ENCODE data around the gene ERCC3. TPM values are rescaled to one million over a fixed set of nuclear protein-coding genes. Genes with fewer than 3 reads are reported as not detected.
"Not testable (repeated sequence)": the region's sequence is repeated elsewhere in the genome, so short reads cannot be mapped to it uniquely, and the experiment has no call there.

Gene ERCC3
- total RNA-seq, 1 experiment from 2014 or later, result 38.9 TPM

- peak; percentile 24 for DNase-seq (ENCODE audit: low read depth)
These were observed 67.3 kb downstream of the ERCC3 start for GRCh38 chr2:127226520-127227263.

- no peak for DNase-seq (ENCODE audit: low read depth)
These were observed 67.8 kb downstream of the ERCC3 start for GRCh38 chr2:127226132-127226519.

- peak; percentile 53 for DNase-seq (ENCODE audit: low read depth)
These were observed 68.6 kb downstream of the ERCC3 start for GRCh38 chr2:127225186-127225960.

- DNase-seq (ENCODE audit: low read depth), result not testable (repeated sequence)
These were observed 69.8 kb downstream of the ERCC3 start for GRCh38 chr2:127224135-127224534.

GRCh38 chr2:127220768-127221527 is 73.0 kb downstream of the ERCC3 start:
- DNase-seq (ENCODE audit: low read depth), result no peak

GRCh38 chr2:127220102-127220767 is 73.7 kb downstream of the ERCC3 start, which contains the start of gene CYP27C1:
CYP27C1 (minus strand) TSS chr2:127220299; CDS start chr2:127220270, 29 bp downstream.
- DNase-seq (ENCODE audit: low read depth), result no peak

- no peak for DNase-seq (ENCODE audit: low read depth)
These were observed 74.5 kb downstream of the ERCC3 start for GRCh38 chr2:127219171-127220070.

GRCh38 chr2:127218812-127219170 is 75.2 kb downstream of the ERCC3 start:
- no peak for DNase-seq (ENCODE audit: low read depth)

- peak; percentile 49 for DNase-seq (ENCODE audit: low read depth)
These were observed 76.2 kb downstream of the ERCC3 start for GRCh38 chr2:127217470-127218325.

- no peak for DNase-seq (ENCODE audit: low read depth)
These were observed 77.4 kb downstream of the ERCC3 start for GRCh38 chr2:127216593-127216992.

- no peak for DNase-seq (ENCODE audit: low read depth)
These were observed 77.8 kb downstream of the ERCC3 start for GRCh38 chr2:127216095-127216494.

GRCh38 chr2:127214201-127214600 is 79.7 kb downstream of the ERCC3 start:
- not testable (repeated sequence) for DNase-seq (ENCODE audit: low read depth)

- peak; percentile 76 for DNase-seq (ENCODE audit: low read depth)
These were observed 85.6 kb downstream of the ERCC3 start for GRCh38 chr2:127208313-127208712.

Other genes starting within 250 kb of the ERCC3 start
- 139 and 174 TPM in 2 replicates for gene BIN1, start 187.0 kb downstream of the ERCC3 start, total RNA-seq (2014; rRNA removed)
- 0.32 and 0.63 TPM in 2 replicates for gene CYP27C1, start 73.8 kb downstream of the ERCC3 start, total RNA-seq (2014; rRNA removed)
- gene MAP3K2, start 93.8 kb upstream of the ERCC3 start, total RNA-seq (2014; rRNA removed), result 32.6 and 38.4 TPM in 2 replicates
- gene PROC, start 124.3 kb upstream of the ERCC3 start, total RNA-seq (2014; rRNA removed), result not detected in 2 replicates
- 42.1 and 47.5 TPM in 2 replicates for gene IWS1, start 232.3 kb upstream of the ERCC3 start, total RNA-seq (2014; rRNA removed)
- gene MYO7B, start 241.5 kb upstream of the ERCC3 start, total RNA-seq (2014; rRNA removed), result 0.13 and 0.29 TPM in 2 replicates

Measured in LHCN-M2 (cell line).